ENCODE results near the gene VPS13C.
A peak's percentile ranks its signal among the peaks of the same experiment; 100 is the strongest.

The VPS13C gene

DNA sequence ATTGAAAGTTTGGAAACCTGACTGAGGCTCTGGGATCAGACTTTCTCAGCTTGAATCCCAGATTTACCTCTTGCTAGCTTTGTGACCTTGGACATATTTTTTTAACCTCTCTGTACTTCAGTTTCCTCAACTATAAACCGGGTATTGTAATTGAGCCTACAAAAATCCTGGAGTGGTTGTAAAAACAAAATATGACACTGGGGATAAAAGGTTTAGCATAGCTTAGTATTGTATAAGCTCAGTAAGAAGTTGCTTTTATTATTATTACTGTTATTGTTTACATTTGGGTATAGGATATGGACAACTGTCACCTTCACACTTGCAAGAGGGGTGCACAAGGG lies 28.1 kb upstream of the VPS13C start:
- no peak for DNase-seq
- Mint-ChIP-seq H3K27ac (no peak overlapping the region), H3K4me1 (ENCODE audit: low read depth in 2 of 2) (peaks cover 0 to 3% of the 10 kb centered on the region in 2 donors)

DNA sequence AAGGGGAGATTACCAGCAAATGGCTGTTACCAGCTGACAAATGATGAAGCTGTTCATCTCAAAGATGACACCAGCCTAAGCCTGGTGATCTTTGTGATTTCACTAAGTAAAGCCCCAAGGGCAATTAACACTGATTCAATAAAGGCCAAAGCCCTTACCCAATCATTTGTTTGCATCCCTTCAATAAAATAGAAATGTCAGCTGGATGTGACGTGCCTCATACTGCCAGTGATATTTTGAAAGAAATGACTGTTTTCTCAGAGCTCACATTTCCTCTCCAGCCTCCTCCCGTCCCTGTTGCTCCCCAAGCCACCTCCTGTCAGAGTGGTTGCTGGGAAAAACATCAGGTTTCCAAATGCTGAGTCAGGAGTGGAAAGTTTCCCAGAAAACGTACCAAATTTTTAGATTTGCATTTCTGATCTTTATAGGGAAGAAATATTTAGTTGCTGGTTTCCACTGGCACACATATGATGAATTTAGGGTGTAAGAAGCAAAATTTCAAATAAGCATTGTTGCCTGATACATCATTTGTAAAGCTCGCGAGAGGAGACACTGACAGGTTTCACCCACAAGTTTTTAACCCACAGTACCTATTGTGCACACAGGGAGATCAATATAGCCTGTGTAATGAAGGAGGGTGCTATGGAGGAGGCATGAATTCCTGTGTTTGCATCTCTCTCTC lies 27.6 kb upstream of the VPS13C start:
- Mint-ChIP-seq H3K36me3 (ENCODE audit: insufficient read depth) (no peaks in the 10 kb centered on the region), H3K27ac (no peak overlapping the region), H3K4me3 (no peak overlapping the region), H3K4me1 (ENCODE audit: low read depth in 2 of 2) (peaks cover 0 to 3% of the 10 kb centered on the region in 2 donors), H3K27me3 (peaks cover 11 to 12% of the 10 kb centered on the region in 2 donors), H3K9me3 (peaks cover 0 to 7% of the 10 kb centered on the region in 2 donors)
- no peak for ATAC-seq (replicated peaks)
- DNase-seq: no peak

More for the DNA sequence above, 28.1 kb upstream of the VPS13C start:
- Mint-ChIP-seq H3K36me3 (ENCODE audit: insufficient read depth) (no peaks in the 10 kb centered on the region), H3K4me3 (no peak overlapping the region), H3K27me3 (peaks cover 11 to 12% of the 10 kb centered on the region in 2 donors), H3K9me3 (peaks cover 0 to 7% of the 10 kb centered on the region in 2 donors)
- ATAC-seq (replicated peaks): no peak

DNA sequence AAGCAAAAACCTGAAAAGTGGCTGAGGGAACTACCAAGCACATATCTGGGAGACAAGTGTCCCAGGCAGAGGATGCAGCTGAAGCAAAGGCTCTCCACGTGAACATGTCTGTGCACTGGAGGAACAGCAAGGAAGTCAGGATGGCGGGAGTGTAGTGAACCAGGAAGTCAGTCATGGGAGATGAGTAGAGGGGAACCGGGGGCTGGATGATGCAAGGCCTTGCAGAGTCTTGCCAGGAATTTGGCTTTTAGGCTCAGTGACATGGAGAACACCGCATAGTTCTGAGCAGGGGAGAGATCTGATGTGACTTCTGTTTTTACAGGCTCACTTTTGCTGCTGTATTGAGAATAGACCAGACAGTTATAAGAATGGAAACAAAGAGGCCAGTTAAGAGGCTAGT lies 25.5 kb upstream of the VPS13C start:
- no peak for ATAC-seq (replicated peaks)
- H3K4me3 Mint-ChIP-seq: no peak overlapping the region
- peak overlapping the region in 1 of 2 donors; percentile 3 for H3K27ac Mint-ChIP-seq
- no peaks in the 10 kb centered on the region for H3K36me3 Mint-ChIP-seq (ENCODE audit: insufficient read depth)
- peaks cover 0 to 7% of the 10 kb centered on the region in 2 donors for H3K9me3 Mint-ChIP-seq
- H3K4me1 Mint-ChIP-seq (ENCODE audit: low read depth in 2 of 2): peaks cover 0 to 3% of the 10 kb centered on the region in 2 donors
- peaks cover 11% of the 10 kb centered on the region in 2 donors for H3K27me3 Mint-ChIP-seq
- DNase-seq: no peak

DNA sequence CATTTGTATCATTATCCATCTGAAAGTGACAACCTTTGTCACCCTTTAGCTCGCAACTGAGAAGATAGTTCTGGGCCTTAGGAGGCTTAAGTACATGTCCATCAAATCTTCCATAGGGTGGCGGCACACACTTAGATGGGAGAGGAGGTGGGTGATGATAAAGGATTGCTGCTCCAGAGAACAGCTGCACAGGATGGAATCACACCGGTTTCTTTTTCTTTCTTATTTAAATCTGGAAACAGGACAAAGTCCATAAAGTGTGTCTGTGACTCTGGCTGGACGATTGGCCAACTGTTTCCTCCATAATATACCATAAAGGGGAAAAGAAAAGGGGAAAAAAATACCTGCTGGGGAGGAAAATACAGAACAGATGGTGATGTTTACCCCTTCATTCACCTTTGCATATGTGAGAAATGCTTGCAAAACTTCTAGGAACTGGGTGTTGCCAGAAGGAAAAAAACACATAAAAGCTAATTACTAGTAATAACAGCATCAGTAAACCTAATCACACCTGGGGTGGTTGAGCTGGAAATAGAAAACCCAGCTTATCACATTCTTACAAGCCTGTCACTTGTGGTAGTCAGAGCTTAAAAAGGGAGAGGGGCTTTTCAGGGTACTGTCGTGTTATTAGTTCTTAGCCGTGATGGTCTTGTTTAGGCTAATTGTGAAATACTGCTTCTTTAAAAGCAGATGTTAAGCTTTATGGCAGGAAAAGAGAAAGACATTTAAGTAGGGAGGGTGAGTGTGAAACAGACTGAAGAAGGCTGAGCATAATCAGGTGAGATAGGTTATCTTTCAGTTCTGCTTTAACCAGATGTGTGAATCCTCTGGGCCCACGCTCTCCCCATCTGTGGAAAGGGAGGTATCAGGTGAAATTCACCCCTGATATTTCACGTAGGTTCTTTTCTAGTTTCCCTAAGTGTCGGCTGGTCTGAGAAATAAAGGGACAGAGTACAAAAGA lies 23.2 kb upstream of the VPS13C start:
- Mint-ChIP-seq H3K36me3 (ENCODE audit: insufficient read depth) (no peaks in the 10 kb centered on the region), H3K27me3 (peaks cover 0 to 5% of the 10 kb centered on the region in 2 donors), H3K27ac (no peak overlapping the region), H3K4me3 (no peak overlapping the region), H3K4me1 (ENCODE audit: low read depth in 2 of 2) (peaks cover 0 to 3% of the 10 kb centered on the region in 2 donors), H3K9me3 (peaks cover 0 to 7% of the 10 kb centered on the region in 2 donors)
- no peak for ATAC-seq (replicated peaks)
- DNase-seq: no peak

DNA sequence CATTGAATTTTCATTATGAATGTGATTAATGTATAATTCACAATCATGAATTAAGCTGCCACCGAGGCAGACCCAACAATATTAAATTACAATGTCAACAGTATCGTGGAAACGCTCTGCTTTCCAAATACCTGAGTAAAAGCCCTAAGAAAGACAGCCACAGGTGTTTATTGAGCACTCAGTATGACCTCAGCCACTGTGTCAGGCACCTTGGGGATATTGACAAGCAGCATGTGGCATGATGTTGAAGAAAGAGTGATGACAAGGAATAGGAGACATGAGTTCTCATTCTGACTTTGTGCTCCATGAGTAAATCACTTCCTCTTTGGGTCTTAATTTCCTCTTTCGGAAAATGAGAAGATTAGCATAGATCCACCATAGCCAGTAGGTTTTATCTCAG lies 19.3 kb upstream of the VPS13C start:
- ATAC-seq (replicated peaks) (no peak), DNase-seq (no peak)
- Mint-ChIP-seq H3K4me3 (no peak overlapping the region), H3K9me3 (peaks cover 0 to 7% of the 10 kb centered on the region in 2 donors), H3K4me1 (ENCODE audit: low read depth in 2 of 2) (no peaks in the 10 kb centered on the region), H3K36me3 (ENCODE audit: insufficient read depth) (no peaks in the 10 kb centered on the region), H3K27ac (no peak overlapping the region), H3K27me3 (peaks cover 0 to 5% of the 10 kb centered on the region in 2 donors)

DNA sequence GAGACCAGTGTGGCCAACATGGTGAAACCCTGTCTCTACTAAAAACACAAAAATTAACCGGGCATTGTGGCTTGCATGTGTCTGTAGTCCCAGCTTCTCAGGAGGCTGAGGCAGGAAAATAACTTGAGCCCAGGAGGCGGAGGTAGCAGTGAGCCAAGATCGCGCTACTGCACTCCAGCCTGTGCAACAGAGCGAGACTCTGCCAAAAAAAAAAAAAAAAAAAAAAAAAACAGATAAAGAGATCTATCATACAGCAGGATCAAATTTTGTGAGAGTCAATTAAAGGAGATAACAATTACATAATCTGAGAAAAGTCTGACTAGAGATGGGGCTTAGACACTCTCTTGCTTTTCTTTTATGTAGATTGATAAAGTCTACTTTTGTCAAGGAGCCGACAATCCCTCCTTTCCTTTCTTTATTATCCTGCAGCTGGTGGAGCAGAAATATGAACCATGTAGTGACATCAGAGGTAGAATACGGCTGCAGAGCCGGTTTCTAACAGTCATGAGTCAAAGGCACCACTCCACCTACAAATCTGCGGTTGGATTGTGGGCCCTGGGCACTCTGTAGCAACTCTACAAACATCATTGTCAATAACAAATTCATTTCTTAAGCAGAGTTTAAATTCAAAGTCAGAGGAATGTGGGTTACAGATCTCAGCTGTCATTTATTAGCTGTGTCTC lies 15.5 kb upstream of the VPS13C start:
- H3K27me3 Mint-ChIP-seq: peaks cover 6 to 11% of the 10 kb centered on the region in 2 donors
- H3K36me3 Mint-ChIP-seq (ENCODE audit: insufficient read depth): no peaks in the 10 kb centered on the region
- no peak overlapping the region for H3K27ac Mint-ChIP-seq
- no peaks in the 10 kb centered on the region for H3K4me1 Mint-ChIP-seq (ENCODE audit: low read depth in 2 of 2)
- DNase-seq (no peak), ATAC-seq (replicated peaks) (no peak)
- no peaks in the 10 kb centered on the region for H3K9me3 Mint-ChIP-seq
- H3K4me3 Mint-ChIP-seq: no peak overlapping the region

DNA sequence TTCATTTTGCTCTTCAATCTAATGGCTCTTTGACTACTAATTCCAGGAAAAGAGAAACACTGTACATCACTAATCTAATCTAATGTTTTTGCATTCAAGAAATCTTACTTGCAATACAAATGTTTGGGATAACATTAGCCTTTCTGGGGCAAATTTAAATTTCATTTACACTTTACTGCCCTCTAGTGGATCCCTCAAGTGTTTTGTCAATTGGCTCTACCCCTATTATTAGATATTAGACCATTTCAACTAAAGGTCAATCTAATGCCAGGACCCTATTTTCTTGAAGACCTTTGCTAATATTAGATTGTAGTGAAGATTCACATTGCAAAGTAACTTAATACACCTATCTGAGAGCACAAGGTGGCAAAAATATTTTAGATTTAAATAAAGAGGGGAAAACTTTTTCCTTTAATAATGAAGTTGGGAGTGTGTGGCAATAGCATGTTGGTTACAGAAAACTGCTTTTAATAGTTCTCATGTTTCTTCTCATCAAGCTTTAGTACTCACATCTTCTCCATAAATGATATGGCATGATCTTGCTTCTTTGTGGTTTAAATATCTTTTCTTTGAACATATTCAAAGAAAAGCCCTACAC lies 11.6 kb upstream of the VPS13C start:
- H3K36me3 Mint-ChIP-seq (ENCODE audit: insufficient read depth): peaks cover 4% of the 10 kb centered on the region
- no peaks in the 10 kb centered on the region for H3K9me3 Mint-ChIP-seq
- H3K4me3 Mint-ChIP-seq: no peak overlapping the region
- H3K27ac Mint-ChIP-seq: no peak overlapping the region
- H3K27me3 Mint-ChIP-seq: peaks cover 12 to 13% of the 10 kb centered on the region in 2 donors
- ATAC-seq (replicated peaks) (no peak), DNase-seq (no peak)
- peaks cover 9 to 11% of the 10 kb centered on the region in 2 donors for H3K4me1 Mint-ChIP-seq (ENCODE audit: low read depth in 2 of 2)

DNA sequence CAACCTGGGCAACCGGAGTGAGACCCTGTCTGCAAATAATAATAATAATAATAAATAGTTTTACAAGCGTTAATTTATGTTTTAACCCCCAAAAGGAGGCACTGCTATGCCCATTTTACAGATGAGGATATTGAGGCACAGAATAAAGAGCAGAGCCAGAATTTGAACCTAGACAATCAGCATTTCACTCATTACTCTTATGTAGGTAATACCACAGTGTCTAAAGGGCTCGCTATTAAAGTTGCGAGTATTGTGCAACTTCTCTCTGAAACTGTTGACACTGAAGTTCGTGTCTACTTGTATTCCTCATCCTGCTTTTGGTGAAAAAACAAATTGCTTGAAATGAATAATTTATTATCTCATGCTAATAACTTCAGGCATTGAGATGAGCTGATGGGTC lies 9.3 kb upstream of the VPS13C start:
- peaks cover 20 to 21% of the 10 kb centered on the region in 2 donors for H3K27me3 Mint-ChIP-seq
- H3K4me3 Mint-ChIP-seq: no peak overlapping the region
- H3K36me3 Mint-ChIP-seq (ENCODE audit: insufficient read depth): peaks cover 5% of the 10 kb centered on the region
- DNase-seq (no peak), ATAC-seq (replicated peaks) (no peak)
- H3K9me3 Mint-ChIP-seq: no peaks in the 10 kb centered on the region
- H3K27ac Mint-ChIP-seq: no peak overlapping the region
- peaks cover 15 to 18% of the 10 kb centered on the region in 2 donors for H3K4me1 Mint-ChIP-seq (ENCODE audit: low read depth in 2 of 2)

DNA sequence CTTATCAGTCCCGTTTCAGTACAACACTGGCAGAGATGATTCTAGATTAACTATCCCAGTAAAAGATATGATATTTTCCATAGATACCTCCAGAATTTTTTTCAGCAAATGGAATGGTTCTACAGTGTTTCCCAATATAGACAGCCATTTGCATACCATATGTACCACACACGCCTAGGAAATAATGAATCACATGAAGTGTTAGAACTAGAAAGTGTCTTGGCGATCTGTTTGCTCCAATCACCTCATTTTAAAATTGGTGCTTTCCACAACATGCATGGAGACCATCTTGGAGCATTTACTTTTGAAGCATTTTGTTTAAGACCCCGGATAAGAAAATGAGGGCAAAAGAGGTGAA lies 8.5 kb upstream of the VPS13C start:
- H3K27me3 Mint-ChIP-seq: peaks cover 16 to 20% of the 10 kb centered on the region in 2 donors
- peak overlapping the region; percentile 58 to 74 for H3K4me3 Mint-ChIP-seq
- DNase-seq (no peak), ATAC-seq (replicated peaks) (no peak)
- no peak overlapping the region for H3K27ac Mint-ChIP-seq
- peaks cover 15 to 18% of the 10 kb centered on the region in 2 donors for H3K4me1 Mint-ChIP-seq (ENCODE audit: low read depth in 2 of 2)
- H3K36me3 Mint-ChIP-seq (ENCODE audit: insufficient read depth): peaks cover 5% of the 10 kb centered on the region
- no peaks in the 10 kb centered on the region for H3K9me3 Mint-ChIP-seq

DNA sequence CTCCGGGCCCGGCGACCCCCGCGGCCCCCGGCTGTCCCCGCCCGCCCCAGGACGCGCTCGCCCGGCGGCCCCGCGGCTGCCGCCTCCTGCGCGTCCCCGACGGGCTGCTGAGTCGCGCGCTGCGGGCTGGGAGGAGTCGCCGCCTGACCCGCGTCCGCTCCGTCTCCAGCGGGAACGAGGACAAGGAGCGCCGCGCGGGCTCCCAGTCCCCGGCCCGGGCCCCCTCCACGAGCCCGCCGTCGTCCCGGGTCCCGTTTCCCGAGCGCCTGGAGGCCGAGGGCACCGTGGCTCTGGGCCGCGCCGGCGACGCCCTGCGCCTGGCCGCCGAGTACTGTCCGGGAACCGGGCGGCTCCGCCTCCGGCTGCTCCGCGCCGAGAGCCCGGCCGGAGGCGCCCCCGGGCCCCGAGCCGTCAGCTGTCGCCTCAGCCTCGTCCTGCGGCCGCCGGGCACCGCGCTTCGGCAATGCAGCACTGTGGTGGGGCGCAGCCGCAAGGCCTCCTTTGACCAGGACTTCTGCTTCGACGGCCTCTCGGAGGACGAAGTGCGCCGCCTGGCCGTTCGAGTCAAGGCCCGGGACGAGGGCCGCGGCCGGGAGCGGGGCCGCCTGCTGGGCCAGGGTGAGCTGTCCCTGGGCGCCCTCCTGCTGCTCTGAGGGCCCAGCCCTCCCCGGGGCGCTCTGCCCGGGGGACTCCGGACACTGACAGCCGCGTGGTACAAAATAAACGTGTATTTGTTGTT lies 8.0 kb upstream of the VPS13C start:
- Mint-ChIP-seq H3K9me3 (no peaks in the 10 kb centered on the region), H3K4me1 (ENCODE audit: low read depth in 2 of 2) (peaks cover 15 to 18% of the 10 kb centered on the region in 2 donors), H3K4me3 (peak overlapping the region; percentile 58 to 74), H3K27ac (no peak overlapping the region), H3K27me3 (peaks cover 15 to 20% of the 10 kb centered on the region in 2 donors), H3K36me3 (ENCODE audit: insufficient read depth) (peaks cover 5% of the 10 kb centered on the region)
- ATAC-seq (replicated peaks): peak; percentile 45
- DNase-seq: no peak

DNA sequence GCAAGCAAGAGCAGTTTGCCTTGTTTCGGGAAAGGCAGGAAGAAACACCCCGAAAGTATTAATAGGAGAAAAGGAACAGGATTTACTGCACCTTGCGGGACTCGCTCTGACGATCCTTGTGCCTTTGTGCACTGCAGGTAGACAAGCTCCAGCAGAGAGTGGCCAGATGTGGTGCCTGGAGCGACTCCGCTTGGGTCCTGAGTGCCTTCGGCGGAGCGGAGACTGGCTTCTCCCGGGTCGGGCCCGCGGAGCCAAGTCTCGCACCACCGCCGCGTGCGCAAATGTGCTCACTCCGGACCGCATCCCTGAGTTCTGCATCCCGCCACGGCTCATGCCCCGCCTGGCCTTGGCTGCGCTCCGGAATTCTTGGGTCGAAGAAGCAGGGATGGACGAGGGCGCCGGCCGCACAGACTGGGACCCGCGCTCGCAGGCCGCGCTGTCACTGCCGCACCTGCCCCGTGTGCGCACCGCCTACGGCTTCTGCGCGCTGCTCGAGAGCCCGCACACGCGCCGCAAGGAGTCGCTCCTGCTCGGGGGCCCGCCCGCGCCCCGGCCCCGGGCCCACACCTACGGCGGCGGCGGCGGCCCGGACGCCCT lies 7.3 kb upstream of the VPS13C start:
- Mint-ChIP-seq H3K27ac (peak overlapping the region in 1 of 2 donors; percentile 86), H3K4me3 (peak overlapping the region; percentile 92 to 93), H3K36me3 (ENCODE audit: insufficient read depth) (peaks cover 5% of the 10 kb centered on the region), H3K27me3 (peaks cover 15 to 19% of the 10 kb centered on the region in 2 donors), H3K9me3 (no peaks in the 10 kb centered on the region), H3K4me1 (ENCODE audit: low read depth in 2 of 2) (peaks cover 15 to 18% of the 10 kb centered on the region in 2 donors)
- ATAC-seq (replicated peaks) (peak; percentile 73), DNase-seq (peak in 1 of 3 experiments; percentile 10)

Measured in effector memory CD8-positive, alpha-beta T cell (primary cell).